ENCODE measurements around the gene GPS1. TPM values are rescaled to one million over a fixed set of nuclear protein-coding genes. Genes with fewer than 3 reads are reported as not detected.

GPS1 gene
- total and polyA plus RNA-seq, 9 of the 15 experiments (the other 6 are each of a cell fraction or from before 2014, with no cell fraction given), result 3.1 to 167 (median 69.9) TPM

DNA sequence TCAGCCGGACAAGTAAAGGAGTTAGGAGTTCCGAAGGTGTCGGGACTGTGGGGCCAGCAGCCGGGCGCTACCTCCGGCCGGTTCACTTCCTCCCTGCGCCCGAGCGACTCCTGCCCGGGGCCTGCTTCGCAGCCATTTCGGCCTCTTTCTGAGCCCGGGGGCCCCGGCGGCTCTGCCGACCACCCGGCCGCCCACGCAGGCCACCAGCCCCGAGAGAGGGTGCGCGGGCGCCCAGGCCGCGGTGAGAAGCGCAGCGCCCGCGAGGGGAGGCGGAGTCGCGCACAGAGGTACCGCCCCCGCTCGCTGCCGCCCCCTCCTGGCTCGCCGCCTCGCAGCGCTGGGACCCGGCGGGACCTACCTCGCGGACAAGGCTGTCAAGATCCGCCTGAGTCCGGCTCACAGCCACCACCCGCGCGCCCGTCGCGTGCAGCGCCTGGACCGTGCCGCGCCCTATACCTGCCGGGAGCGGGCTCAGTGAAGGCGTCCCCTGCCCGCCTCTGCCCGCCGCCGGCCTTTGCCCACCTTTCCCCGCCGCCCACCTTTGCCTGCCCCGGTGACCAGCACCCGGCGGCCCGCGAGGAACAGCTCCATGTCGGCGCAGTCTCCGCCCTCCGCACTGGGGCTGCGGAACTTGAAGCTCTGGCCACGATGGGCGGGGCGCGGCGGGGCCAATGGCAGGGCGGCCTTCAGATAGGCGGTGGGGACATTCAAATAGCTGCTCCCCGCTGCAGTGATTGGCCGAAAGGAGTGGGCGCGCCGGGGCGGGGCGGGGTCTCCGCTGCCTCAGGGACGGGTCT, 14.4 kb upstream of the GPS1 start, which contains the start of gene DCXR (continued):
- TF ChIP-seq TRIM25 (IDR thresholded peaks at IDR 0.05; ENCODE audit: borderline replicate concordance) (no peak), SREBF2 (CRISPR knock-in tag; IDR thresholded peaks at IDR 0.05) (no peak), IFI16 (CRISPR knock-in tag; IDR thresholded peaks at IDR 0.05) (no peak), IRF2 (CRISPR knock-in tag; IDR thresholded peaks at IDR 0.05) (0 out of 2 replicates have a peak, but pooled peaks have one; percentile 47), TGIF2 (CRISPR knock-in tag; IDR thresholded peaks at IDR 0.05) (peak; percentile 56; the same call in 1 of the 2 replicates), BRD4 (IDR thresholded peaks at IDR 0.05) (peak; percentile 65; the same call in 1 of the 2 replicates), CHAMP1 (IDR thresholded peaks at IDR 0.05) (no peak), TCF7 (IDR thresholded peaks at IDR 0.05; ENCODE audit: borderline replicate concordance) (no peak), PPARD (CRISPR knock-in tag; IDR thresholded peaks at IDR 0.05) (no peak), KDM2B (CRISPR knock-in tag; IDR thresholded peaks at IDR 0.05) (no peak), GTF2F1 (IDR thresholded peaks at IDR 0.05; ENCODE audit: low read depth, low read length) (0 out of 2 replicates have a peak, but pooled peaks have one; percentile 78), STAT6 (CRISPR knock-in tag; IDR thresholded peaks at IDR 0.05) (no peak; the same call in none of the 2 replicates), ZKSCAN1 (IDR thresholded peaks at IDR 0.05; ENCODE audit: low read depth, low read length) (0 out of 2 replicates have a peak, but pooled peaks have one; percentile 17), CBX1 (IDR thresholded peaks at IDR 0.05; ENCODE audit: low read depth) (no peak), STAT5A (IDR thresholded peaks at IDR 0.05; ENCODE audit: borderline replicate concordance, low read length) (no peak)
- TF ChIP-seq, protein P1, sequence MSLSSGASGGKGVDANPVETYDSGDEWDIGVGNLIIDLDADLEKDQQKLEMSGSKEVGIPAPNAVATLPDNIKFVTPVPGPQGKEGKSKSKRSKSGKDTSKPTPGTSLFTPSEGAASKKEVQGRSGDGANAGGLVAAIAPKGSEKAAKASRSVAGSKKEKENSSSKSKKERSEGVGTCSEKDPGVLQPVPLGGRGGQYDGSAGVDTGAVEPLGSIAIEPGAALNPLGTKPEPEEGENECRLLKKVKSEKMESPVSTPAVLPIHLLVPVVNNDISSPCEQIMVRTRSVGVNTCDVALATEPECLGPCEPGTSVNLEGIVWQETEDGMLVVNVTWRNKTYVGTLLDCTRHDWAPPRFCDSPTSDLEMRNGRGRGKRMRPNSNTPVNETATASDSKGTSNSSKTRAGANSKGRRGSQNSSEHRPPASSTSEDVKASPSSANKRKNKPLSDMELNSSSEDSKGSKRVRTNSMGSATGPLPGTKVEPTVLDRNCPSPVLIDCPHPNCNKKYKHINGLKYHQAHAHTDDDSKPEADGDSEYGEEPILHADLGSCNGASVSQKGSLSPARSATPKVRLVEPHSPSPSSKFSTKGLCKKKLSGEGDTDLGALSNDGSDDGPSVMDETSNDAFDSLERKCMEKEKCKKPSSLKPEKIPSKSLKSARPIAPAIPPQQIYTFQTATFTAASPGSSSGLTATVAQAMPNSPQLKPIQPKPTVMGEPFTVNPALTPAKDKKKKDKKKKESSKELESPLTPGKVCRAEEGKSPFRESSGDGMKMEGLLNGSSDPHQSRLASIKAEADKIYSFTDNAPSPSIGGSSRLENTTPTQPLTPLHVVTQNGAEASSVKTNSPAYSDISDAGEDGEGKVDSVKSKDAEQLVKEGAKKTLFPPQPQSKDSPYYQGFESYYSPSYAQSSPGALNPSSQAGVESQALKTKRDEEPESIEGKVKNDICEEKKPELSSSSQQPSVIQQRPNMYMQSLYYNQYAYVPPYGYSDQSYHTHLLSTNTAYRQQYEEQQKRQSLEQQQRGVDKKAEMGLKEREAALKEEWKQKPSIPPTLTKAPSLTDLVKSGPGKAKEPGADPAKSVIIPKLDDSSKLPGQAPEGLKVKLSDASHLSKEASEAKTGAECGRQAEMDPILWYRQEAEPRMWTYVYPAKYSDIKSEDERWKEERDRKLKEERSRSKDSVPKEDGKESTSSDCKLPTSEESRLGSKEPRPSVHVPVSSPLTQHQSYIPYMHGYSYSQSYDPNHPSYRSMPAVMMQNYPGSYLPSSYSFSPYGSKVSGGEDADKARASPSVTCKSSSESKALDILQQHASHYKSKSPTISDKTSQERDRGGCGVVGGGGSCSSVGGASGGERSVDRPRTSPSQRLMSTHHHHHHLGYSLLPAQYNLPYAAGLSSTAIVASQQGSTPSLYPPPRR (CRISPR knock-in tag; IDR thresholded peaks at IDR 0.05; ENCODE audit: borderline replicate concordance), result no peak

Data from K562 (cell line).